ENCODE data around the gene HACL1. TPM values are rescaled to one million over a fixed set of nuclear protein-coding genes. Genes with fewer than 3 reads are reported as not detected.

Gene HACL1
- total RNA-seq, 1 experiment from 2014 or later = 28.7 TPM

- peaks cover 40% of the 10 kb centered on the region for H3F3A ChIP-seq (ENCODE audit: insufficient read depth, low read depth)
- no peak overlapping the region; the same call in 1 of the 2 replicates for H3K4me3 ChIP-seq
- H3K4me1 ChIP-seq (replicated peaks; ENCODE audit: insufficient read depth) = peaks cover 40% of the 10 kb centered on the region
- no peak for TF ChIP-seq EZH2 (IDR thresholded peaks at IDR 0.05; ENCODE audit: low read depth)
- no peak for TF ChIP-seq CTCF (conservative IDR thresholded peaks at IDR 0.05)
- H2AFZ ChIP-seq = peak overlapping the region; percentile 21; the same call in 1 of the 2 replicates
- POLR2A ChIA-PET (ENCODE audit: unreplicated experiment) = interaction anchor here (0.7 kb wide), 2 partner anchors 8 to 10 kb away, joined by 4 to 6 read pairs; no protein-coding TSS in a partner anchor
- no peaks in the 10 kb centered on the region for H4K20me1 ChIP-seq (ENCODE audit: insufficient read depth)
- H3K36me3 ChIP-seq (ENCODE audit: low read depth) = no peaks in the 10 kb centered on the region
- intact Hi-C loops (cut with micrococcal nuclease; ENCODE audit: unreplicated experiment) = loop anchor here (1.0 to 2.0 kb wide), 2 partner anchors 16 to 211 kb away; no protein-coding TSS in a partner anchor
- H3K9me3 ChIP-seq (ENCODE audit: insufficient read depth, low read depth) = peaks cover 12% of the 10 kb centered on the region; the same call in 1 of the 2 replicates
- H3K27ac ChIP-seq = peak overlapping the region; percentile 82
- CTCF ChIA-PET = interaction anchor here (1.3 kb wide), 1 partner anchor 12 kb away, joined by 3 read pairs; no protein-coding TSS in a partner anchor
- no peaks in the 10 kb centered on the region for H3K27me3 ChIP-seq (ENCODE audit: insufficient read depth, low read depth)
- H3K79me2 ChIP-seq (ENCODE audit: low read depth) = no peaks in the 10 kb centered on the region
- TSS peak; percentile 87 for BruUV-seq (replicated peaks)
- peak overlapping the region; percentile 73 for H3K4me2 ChIP-seq
- DNase-seq = peak; percentile 25 to 64
- no peaks in the 10 kb centered on the region for H3K9me2 ChIP-seq (ENCODE audit: insufficient read depth)
Observed at GRCh38 chr3:15647611-15648167, 46.3 kb upstream of the HACL1 start.

- Histone ChIP-seq H3F3A (ENCODE audit: insufficient read depth, low read depth) (peaks cover 40% of the 10 kb centered on the region), H2AFZ (0 out of 2 replicates have a peak overlapping the region, but pooled peaks have one; percentile 13), H3K79me2 (ENCODE audit: low read depth) (no peaks in the 10 kb centered on the region), H4K20me1 (ENCODE audit: insufficient read depth) (no peaks in the 10 kb centered on the region), H3K36me3 (ENCODE audit: low read depth) (no peaks in the 10 kb centered on the region), H3K9me2 (ENCODE audit: insufficient read depth) (no peaks in the 10 kb centered on the region), H3K4me3 (peak overlapping the region; percentile 32; the same call in 1 of the 2 replicates), H3K9me3 (ENCODE audit: insufficient read depth, low read depth) (peaks cover 12% of the 10 kb centered on the region; the same call in 1 of the 2 replicates), H3K27ac (peak overlapping the region; percentile 82), H3K4me1 (replicated peaks; ENCODE audit: insufficient read depth) (peaks cover 40% of the 10 kb centered on the region), H3K4me2 (peak overlapping the region; percentile 73), H3K27me3 (ENCODE audit: insufficient read depth, low read depth) (no peaks in the 10 kb centered on the region)
- DNase-seq = peak; percentile 61 to 74
- intact Hi-C loops (cut with micrococcal nuclease; ENCODE audit: unreplicated experiment) = loop anchor here (1.0 to 2.0 kb wide), 3 partner anchors 11 to 212 kb away; no protein-coding TSS in a partner anchor
- CTCF ChIA-PET = interaction anchor here (1.3 kb wide), 1 partner anchor 11 kb away, joined by 3 read pairs; no protein-coding TSS in a partner anchor
- TF ChIP-seq EZH2 (IDR thresholded peaks at IDR 0.05; ENCODE audit: low read depth) (no peak), CTCF (conservative IDR thresholded peaks at IDR 0.05) (no peak)
- POLR2A ChIA-PET (ENCODE audit: unreplicated experiment) = no interaction called here
- BruUV-seq (replicated peaks) = no TSS peak
Observed at GRCh38 chr3:15646851-15647511, 45.6 kb upstream of the HACL1 start.

- no TSS peak for BruUV-seq (replicated peaks)
- intact Hi-C loops (cut with micrococcal nuclease; ENCODE audit: unreplicated experiment) = loop anchor here (1.0 to 2.0 kb wide), 2 partner anchors 10 to 213 kb away; no protein-coding TSS in a partner anchor
- peak overlapping the region; percentile 73 for H3K4me2 ChIP-seq
- H3K9me2 ChIP-seq (ENCODE audit: insufficient read depth) = no peaks in the 10 kb centered on the region
- TF ChIP-seq EZH2 (IDR thresholded peaks at IDR 0.05; ENCODE audit: low read depth) = no peak
- no peak for TF ChIP-seq CTCF (conservative IDR thresholded peaks at IDR 0.05)
- DNase-seq = peak; percentile 84 to 88
- peaks cover 40% of the 10 kb centered on the region for H3F3A ChIP-seq (ENCODE audit: insufficient read depth, low read depth)
- peak overlapping the region; percentile 82 for H3K27ac ChIP-seq
- no peaks in the 10 kb centered on the region for H4K20me1 ChIP-seq (ENCODE audit: insufficient read depth)
- peaks cover 40% of the 10 kb centered on the region for H3K4me1 ChIP-seq (replicated peaks; ENCODE audit: insufficient read depth)
- no peaks in the 10 kb centered on the region for H3K79me2 ChIP-seq (ENCODE audit: low read depth)
- H3K36me3 ChIP-seq (ENCODE audit: low read depth) = no peaks in the 10 kb centered on the region
- ChIA-PET CTCF (interaction anchor here (0.6 to 0.7 kb wide), 2 partner anchors 18 to 220 kb away, joined by 3 to 8 read pairs; no protein-coding TSS in a partner anchor), POLR2A (ENCODE audit: unreplicated experiment) (interaction anchor here (0.6 kb wide), 3 partner anchors 60 to 1691 kb away, joined by 3 to 12 read pairs (median 3); no protein-coding TSS in a partner anchor)
- peak overlapping the region; percentile 32; the same call in 1 of the 2 replicates for H3K4me3 ChIP-seq
- peaks cover 12% of the 10 kb centered on the region; the same call in 1 of the 2 replicates for H3K9me3 ChIP-seq (ENCODE audit: insufficient read depth, low read depth)
- no peaks in the 10 kb centered on the region for H3K27me3 ChIP-seq (ENCODE audit: insufficient read depth, low read depth)
- peak overlapping the region; percentile 44 for H2AFZ ChIP-seq
Observed at GRCh38 chr3:15645740-15646501, 44.6 kb upstream of the HACL1 start.

Data from PC-9 (cell line).